Keratinocyte (primary cell): ENCODE measurements around the gene LRP10. TPM values are rescaled to one million over a fixed set of nuclear protein-coding genes. Genes with fewer than 3 reads are reported as not detected.

Source experiments
- DNase-seq: peaks from one replicate; pipeline ENCODE4 v3.0.0-alpha.2; 2011; ENCODE audit warnings: low read depth, missing footprints, low spot score
- FAIRE-seq: peaks from 2 replicates; lab custom pipeline; 2011; peaks lifted over from hg19 to GRCh38; lab: Jason Lieb, UNC
- H2AFZ ChIP-seq: 2 replicates; pipeline ENCODE4 v1.6.0; 2012; ENCODE audit warnings: low read length, control low read depth, inconsistent platforms; ENCODE audit not compliant: control insufficient read depth
- H3K27ac ChIP-seq: 2 replicates; pipeline ENCODE4 v1.5.1; 2011; ENCODE audit warnings: low read length; ENCODE audit not compliant: control insufficient read depth, insufficient read depth
- H3K27me3 ChIP-seq: 3 replicates; pipeline ENCODE4 v1.6.0; 2011; ENCODE audit warnings: low read length; ENCODE audit not compliant: control insufficient read depth, insufficient read depth; ENCODE audit errors: extremely low read depth
- H3K36me3 ChIP-seq, 2 experiments: 2 replicates in 1 of 2; 3 replicates in 1 of 2; pipeline ENCODE4 v1.5.1; 2011; ENCODE audit warnings: low read length in 2 of 2, mild to moderate bottlenecking in 1 of 2; ENCODE audit not compliant: control insufficient read depth in 2 of 2, insufficient read depth in 2 of 2; ENCODE audit errors: extremely low read depth in 1 of 2
- H3K4me1 ChIP-seq: 3 replicates; pipeline ENCODE4 v1.5.1; 2011; ENCODE audit warnings: low read length; ENCODE audit not compliant: control insufficient read depth, insufficient read depth; ENCODE audit errors: extremely low read depth
- H3K4me2 ChIP-seq: 3 replicates; pipeline ENCODE4 v1.6.0; 2011; ENCODE audit warnings: low read depth, low read length; ENCODE audit not compliant: control insufficient read depth, insufficient read depth; ENCODE audit errors: extremely low read depth
- H3K4me3 ChIP-seq, 3 experiments: fragments of 200-600 bp in 1 of 3; sonication (generic) in 1 of 3; 2 replicates in 2 of 3; 3 replicates in 1 of 3; pipeline ENCODE4 v1.5.1; 2011 to 2016; ENCODE audit warnings: low read length in 3 of 3, mild to moderate bottlenecking in 3 of 3, control low read depth in 2 of 3, inconsistent platforms in 1 of 3, low read depth in 1 of 3, mixed read lengths in 1 of 3, mixed run types in 1 of 3, moderate library complexity in 1 of 3; ENCODE audit not compliant: control insufficient read depth in 2 of 3, insufficient read depth in 2 of 3; ENCODE audit errors: extremely low read depth in 1 of 3
- H3K79me2 ChIP-seq: 2 replicates; pipeline ENCODE4 v1.6.0; 2012; ENCODE audit warnings: low read length; ENCODE audit not compliant: control insufficient read depth, insufficient read depth
- H3K9ac ChIP-seq: 3 replicates; pipeline ENCODE4 v1.6.0; 2011; ENCODE audit warnings: low read length; ENCODE audit not compliant: control insufficient read depth, insufficient read depth; ENCODE audit errors: extremely low read depth
- H3K9me1 ChIP-seq: 3 replicates; pipeline ENCODE4 v1.6.0; 2011; ENCODE audit warnings: low read length; ENCODE audit not compliant: control insufficient read depth, insufficient read depth; ENCODE audit errors: extremely low read depth
- H3K9me3 ChIP-seq: 2 replicates; pipeline ENCODE4 v1.5.1; 2012; ENCODE audit warnings: low read depth, low read length; ENCODE audit not compliant: control insufficient read depth
- H4K20me1 ChIP-seq: 3 replicates; pipeline ENCODE4 v1.6.0; 2011; ENCODE audit warnings: low read length; ENCODE audit not compliant: control insufficient read depth, insufficient read depth; ENCODE audit errors: extremely low read depth
- EZH2 ChIP-seq: IDR thresholded peaks from one replicate; pipeline ENCODE4 v1.6.1; 2012; ENCODE audit warnings: inconsistent platforms, mild to moderate bottlenecking, low read length, moderate library complexity
- dilution Hi-C: fragments of 300-500 bp; cut with MboI; formaldehyde crosslinking; loops from one replicate; pipeline ENCODE4 v1.7.0; 2020; ENCODE audit warnings: low sequenced_read_pairs; ENCODE audit not compliant: extremely low pct_ligation_motif_present
- polyA plus RNA-seq, 5 experiments: library from polyadenylated mRNA; depleted of rRNA in 3 of 5; stranded (reverse) in 3 of 5; stranded (forward) in 1 of 5; unstranded in 1 of 5; fragments of >200 nt; gene quantifications; 1 replicate in 1 of 5; 2 replicates in 3 of 5; 3 replicates in 1 of 5; pipeline versions ENCODE4 v1.2.1 to v1.2.3, GENCODE V29; 2011 to 2012; ENCODE audit warnings: missing spikeins in 2 of 5, low read depth in 1 of 5, low replicate concordance in 1 of 5
- TF ChIP-seq, protein P1 (sequence below), 3 experiments: IDR thresholded peaks in 1 of 3; conservative IDR thresholded peaks in 1 of 3; optimal IDR thresholded peaks in 1 of 3; 2 replicates in 2 of 3; 3 replicates in 1 of 3; pipeline versions ENCODE3 to v1.5.1; 2011; ENCODE audit warnings: low read length in 3 of 3, mild to moderate bottlenecking in 3 of 3, moderate library complexity in 2 of 3, control low read depth in 1 of 3, inconsistent platforms in 1 of 3; ENCODE audit not compliant: insufficient read depth in 2 of 3; ENCODE audit errors: extremely low read depth in 1 of 3

Gene LRP10
- polyA plus RNA-seq, 1 donor (not counting 4 experiments of a cell fraction or from before 2014, with no cell fraction given) = 36.7 TPM

DNA sequence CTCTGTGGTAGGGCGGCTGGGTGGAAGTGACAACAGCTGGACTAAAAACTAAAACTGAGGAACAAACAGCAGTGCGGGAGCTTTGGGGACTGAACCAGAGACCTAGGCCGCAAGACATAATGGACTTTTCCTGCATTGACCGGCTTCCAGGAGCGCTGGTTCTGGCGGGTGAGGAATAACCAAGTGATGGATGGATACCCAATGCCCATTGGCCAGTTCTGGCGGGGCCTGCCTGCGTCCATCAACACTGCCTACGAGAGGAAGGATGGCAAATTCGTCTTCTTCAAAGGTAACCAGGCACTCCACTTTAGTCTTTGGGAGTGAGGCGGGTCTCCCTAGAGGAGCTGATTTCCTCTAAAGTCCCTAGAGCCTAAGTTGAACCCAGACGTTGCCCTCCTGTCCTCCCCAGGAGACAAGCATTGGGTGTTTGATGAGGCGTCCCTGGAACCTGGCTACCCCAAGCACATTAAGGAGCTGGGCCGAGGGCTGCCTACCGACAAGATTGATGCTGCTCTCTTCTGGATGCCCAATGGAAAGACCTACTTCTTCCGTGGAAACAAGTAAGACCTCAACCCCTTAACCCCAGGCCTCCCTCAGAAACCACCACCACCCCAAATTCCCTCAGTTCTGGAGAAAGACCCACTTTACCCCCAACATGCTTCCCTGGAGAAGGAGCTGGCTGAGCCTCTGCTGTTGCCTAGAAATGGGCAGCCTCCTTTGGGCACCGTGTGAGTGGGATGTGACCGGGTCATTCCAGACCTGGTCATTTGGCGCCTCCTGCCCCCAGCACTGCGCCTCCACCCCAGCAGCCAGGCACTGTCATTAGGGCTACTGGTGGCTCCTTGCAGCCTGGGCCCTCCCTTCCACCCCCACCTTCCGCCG lies 27.1 kb upstream of the LRP10 start:
- Histone ChIP-seq H3K27ac (no peak overlapping the region), H3K27me3 (no peaks in the 10 kb centered on the region), H3K4me3 (no peak overlapping the region), H3K4me1 (peaks cover 47% of the 10 kb centered on the region), H3K9ac (no peak overlapping the region), H3K9me1 (peaks cover 3% of the 10 kb centered on the region), H2AFZ (no peak overlapping the region), H3K9me3 (no peaks in the 10 kb centered on the region), H4K20me1 (no peaks in the 10 kb centered on the region), H3K4me2 (no peak overlapping the region), H3K36me3 (peaks cover 48 to 68% of the 10 kb centered on the region in 2 experiments), H3K79me2 (peaks cover 52% of the 10 kb centered on the region)
- dilution Hi-C loops = no loop called here
- no peak for FAIRE-seq
- no peak for DNase-seq
- TF ChIP-seq EZH2 = no peak
- TF ChIP-seq, protein P1, sequence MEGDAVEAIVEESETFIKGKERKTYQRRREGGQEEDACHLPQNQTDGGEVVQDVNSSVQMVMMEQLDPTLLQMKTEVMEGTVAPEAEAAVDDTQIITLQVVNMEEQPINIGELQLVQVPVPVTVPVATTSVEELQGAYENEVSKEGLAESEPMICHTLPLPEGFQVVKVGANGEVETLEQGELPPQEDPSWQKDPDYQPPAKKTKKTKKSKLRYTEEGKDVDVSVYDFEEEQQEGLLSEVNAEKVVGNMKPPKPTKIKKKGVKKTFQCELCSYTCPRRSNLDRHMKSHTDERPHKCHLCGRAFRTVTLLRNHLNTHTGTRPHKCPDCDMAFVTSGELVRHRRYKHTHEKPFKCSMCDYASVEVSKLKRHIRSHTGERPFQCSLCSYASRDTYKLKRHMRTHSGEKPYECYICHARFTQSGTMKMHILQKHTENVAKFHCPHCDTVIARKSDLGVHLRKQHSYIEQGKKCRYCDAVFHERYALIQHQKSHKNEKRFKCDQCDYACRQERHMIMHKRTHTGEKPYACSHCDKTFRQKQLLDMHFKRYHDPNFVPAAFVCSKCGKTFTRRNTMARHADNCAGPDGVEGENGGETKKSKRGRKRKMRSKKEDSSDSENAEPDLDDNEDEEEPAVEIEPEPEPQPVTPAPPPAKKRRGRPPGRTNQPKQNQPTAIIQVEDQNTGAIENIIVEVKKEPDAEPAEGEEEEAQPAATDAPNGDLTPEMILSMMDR (optimal IDR thresholded peaks at IDR 0.05 in 1 of 3, IDR thresholded peaks at IDR 0.05 in 1 of 3, conservative IDR thresholded peaks at IDR 0.05 in 1 of 3; ENCODE audit: extremely low read depth in 1 of 3, insufficient read depth in 2 of 3, low read length in 3 of 3) = no peak

DNA sequence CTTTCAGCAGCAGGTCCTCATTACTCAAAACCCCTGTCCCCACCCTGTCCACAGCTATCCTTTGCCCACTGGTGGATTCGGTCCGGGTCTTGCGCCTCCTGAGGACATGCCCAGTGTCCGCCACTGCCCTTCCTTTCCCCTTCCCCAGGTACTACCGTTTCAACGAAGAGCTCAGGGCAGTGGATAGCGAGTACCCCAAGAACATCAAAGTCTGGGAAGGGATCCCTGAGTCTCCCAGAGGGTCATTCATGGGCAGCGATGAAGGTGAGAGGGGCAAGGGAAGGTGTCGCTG lies 26.5 kb upstream of the LRP10 start:
- Histone ChIP-seq H3K79me2 (peaks cover 46% of the 10 kb centered on the region), H3K36me3 (peaks cover 48 to 64% of the 10 kb centered on the region in 2 experiments), H3K27ac (no peak overlapping the region), H3K9me1 (peaks cover 3% of the 10 kb centered on the region), H3K9me3 (no peaks in the 10 kb centered on the region), H3K4me1 (peaks cover 47% of the 10 kb centered on the region), H3K9ac (no peak overlapping the region), H3K27me3 (no peaks in the 10 kb centered on the region), H4K20me1 (no peaks in the 10 kb centered on the region), H2AFZ (no peak overlapping the region), H3K4me2 (no peak overlapping the region), H3K4me3 (no peak overlapping the region)
- DNase-seq (no peak), FAIRE-seq (no peak)
- dilution Hi-C loops = no loop called here
- no peak for TF ChIP-seq EZH2
- TF ChIP-seq, protein P1 (optimal IDR thresholded peaks at IDR 0.05 in 1 of 3, IDR thresholded peaks at IDR 0.05 in 1 of 3, conservative IDR thresholded peaks at IDR 0.05 in 1 of 3; ENCODE audit: extremely low read depth in 1 of 3, insufficient read depth in 2 of 3, low read length in 3 of 3) = no peak
